Measurements from ENCODE around the gene NRXN2.
A peak's percentile ranks its signal among the peaks of the same experiment; 100 is the strongest.

Gene NRXN2

GRCh38 chr11:64723117-64723906, at the start of gene NRXN2:
Gene NRXN2, minus strand, starts transcription at chr11:64723197. Its CDS starts 9,498 bp downstream, at chr11:64713699.
- H3K27ac ChIP-seq = no peak within 1 kb of the TSS
- ChIA-PET POLR2A (ENCODE audit: low non-redundant PET) (no interaction called here), CTCF (interaction anchor here (1.3 kb wide), 1 partner anchor 44 kb away, joined by 3 read pairs; no protein-coding TSS in a partner anchor)
- DNase-seq (ENCODE audit: low spot score) = peak; percentile 95
- TF ChIP-seq, protein P1, sequence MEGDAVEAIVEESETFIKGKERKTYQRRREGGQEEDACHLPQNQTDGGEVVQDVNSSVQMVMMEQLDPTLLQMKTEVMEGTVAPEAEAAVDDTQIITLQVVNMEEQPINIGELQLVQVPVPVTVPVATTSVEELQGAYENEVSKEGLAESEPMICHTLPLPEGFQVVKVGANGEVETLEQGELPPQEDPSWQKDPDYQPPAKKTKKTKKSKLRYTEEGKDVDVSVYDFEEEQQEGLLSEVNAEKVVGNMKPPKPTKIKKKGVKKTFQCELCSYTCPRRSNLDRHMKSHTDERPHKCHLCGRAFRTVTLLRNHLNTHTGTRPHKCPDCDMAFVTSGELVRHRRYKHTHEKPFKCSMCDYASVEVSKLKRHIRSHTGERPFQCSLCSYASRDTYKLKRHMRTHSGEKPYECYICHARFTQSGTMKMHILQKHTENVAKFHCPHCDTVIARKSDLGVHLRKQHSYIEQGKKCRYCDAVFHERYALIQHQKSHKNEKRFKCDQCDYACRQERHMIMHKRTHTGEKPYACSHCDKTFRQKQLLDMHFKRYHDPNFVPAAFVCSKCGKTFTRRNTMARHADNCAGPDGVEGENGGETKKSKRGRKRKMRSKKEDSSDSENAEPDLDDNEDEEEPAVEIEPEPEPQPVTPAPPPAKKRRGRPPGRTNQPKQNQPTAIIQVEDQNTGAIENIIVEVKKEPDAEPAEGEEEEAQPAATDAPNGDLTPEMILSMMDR (conservative IDR thresholded peaks at IDR 0.05; ENCODE audit: low read depth) = peak; percentile 96

- DNase-seq (ENCODE audit: low spot score) = no peak
- POLR2A ChIA-PET (ENCODE audit: low non-redundant PET) = no interaction called here
- TF ChIP-seq, protein P1 (conservative IDR thresholded peaks at IDR 0.05; ENCODE audit: low read depth) = no peak
- CTCF ChIA-PET = interaction anchor here (0.6 kb wide), 1 partner anchor 47 kb away, joined by 8 read pairs; no protein-coding TSS in a partner anchor
- H3K27ac ChIP-seq = no peak overlapping the region
Measured at GRCh38 chr11:64772303-64773018, 49.5 kb upstream of the NRXN2 start.

DNA sequence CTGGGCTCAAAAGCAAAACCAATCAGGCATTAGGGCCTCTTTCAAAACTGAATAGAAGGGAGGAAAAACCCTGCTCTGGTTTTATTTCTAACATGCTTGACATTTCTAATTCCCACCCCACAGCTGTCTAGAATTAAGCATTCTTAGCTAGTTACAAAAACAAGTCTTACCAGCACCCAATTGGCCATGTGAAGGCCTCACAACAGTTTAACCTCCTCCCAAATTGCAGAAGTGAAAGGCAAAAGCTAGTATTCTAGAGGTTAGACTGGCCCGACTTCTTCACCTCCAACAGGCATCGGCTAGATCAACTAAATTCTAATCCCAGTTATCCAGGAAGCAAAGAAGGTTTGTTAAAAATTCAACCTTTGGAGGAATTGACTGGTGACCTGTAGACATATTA, 48.9 kb upstream of the NRXN2 start:
- CTCF ChIA-PET = no interaction called here
- no peak for DNase-seq (ENCODE audit: low spot score)
- POLR2A ChIA-PET (ENCODE audit: low non-redundant PET) = no interaction called here
- TF ChIP-seq, protein P1 (conservative IDR thresholded peaks at IDR 0.05; ENCODE audit: low read depth) = no peak
- H3K27ac ChIP-seq = no peak overlapping the region

DNA sequence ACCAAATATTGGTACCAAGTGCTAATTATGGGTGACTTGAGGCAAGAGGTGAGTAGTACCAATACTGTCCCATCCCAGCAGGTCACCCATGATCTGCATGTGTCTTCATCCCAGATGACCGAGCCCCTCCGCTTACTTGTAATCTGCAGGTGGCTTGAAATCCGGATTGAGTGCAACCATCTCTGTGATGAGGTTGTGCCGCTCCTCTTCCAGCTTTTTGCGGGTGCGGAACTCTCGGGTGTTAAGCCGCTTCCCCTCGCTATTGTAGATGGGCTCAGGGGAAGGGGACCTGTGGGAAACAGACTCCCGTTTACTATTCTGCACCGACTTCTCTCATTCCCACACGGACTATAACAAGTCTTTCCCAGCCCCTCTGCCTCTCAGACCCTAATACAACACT, 47.1 kb upstream of the NRXN2 start:
- TF ChIP-seq, protein P1 (conservative IDR thresholded peaks at IDR 0.05; ENCODE audit: low read depth) = no peak
- ChIA-PET POLR2A (ENCODE audit: low non-redundant PET) (no interaction called here), CTCF (no interaction called here)
- DNase-seq (ENCODE audit: low spot score) = no peak
- no peak overlapping the region for H3K27ac ChIP-seq

- TF ChIP-seq, protein P1 (conservative IDR thresholded peaks at IDR 0.05; ENCODE audit: low read depth) = no peak
Measured at GRCh38 chr11:64769283-64769682, 46.3 kb upstream of the NRXN2 start.

GRCh38 chr11:64768300-64768694, 45.3 kb upstream of the NRXN2 start:
- POLR2A ChIA-PET (ENCODE audit: low non-redundant PET) = no interaction called here
- DNase-seq (ENCODE audit: low spot score) = no peak
- H3K27ac ChIP-seq = peak overlapping the region; percentile 85
- TF ChIP-seq, protein P1 (conservative IDR thresholded peaks at IDR 0.05; ENCODE audit: low read depth) = no peak
- CTCF ChIA-PET = interaction anchor here (0.7 to 1.1 kb wide), 2 partner anchors 22 to 638 kb away, joined by 3 read pairs; no protein-coding TSS in a partner anchor

More at GRCh38 chr11:64769283-64769682, 46.3 kb upstream of the NRXN2 start:
- H3K27ac ChIP-seq = no peak overlapping the region
- POLR2A ChIA-PET (ENCODE audit: low non-redundant PET) = no interaction called here
- DNase-seq (ENCODE audit: low spot score) = no peak
- CTCF ChIA-PET = no interaction called here

All from RWPE1 (cell line).